ENCODE data around the gene ZIC2. TPM values are rescaled to one million over a fixed set of nuclear protein-coding genes. Genes with fewer than 3 reads are reported as not detected.
"Not testable (repeated sequence)": the region's sequence is repeated elsewhere in the genome, so short reads cannot be mapped to it uniquely, and the experiment has no call there.

Gene ZIC2
- total and polyA plus RNA-seq, 2 donors: 0.05 to 0.30 TPM

DNA sequence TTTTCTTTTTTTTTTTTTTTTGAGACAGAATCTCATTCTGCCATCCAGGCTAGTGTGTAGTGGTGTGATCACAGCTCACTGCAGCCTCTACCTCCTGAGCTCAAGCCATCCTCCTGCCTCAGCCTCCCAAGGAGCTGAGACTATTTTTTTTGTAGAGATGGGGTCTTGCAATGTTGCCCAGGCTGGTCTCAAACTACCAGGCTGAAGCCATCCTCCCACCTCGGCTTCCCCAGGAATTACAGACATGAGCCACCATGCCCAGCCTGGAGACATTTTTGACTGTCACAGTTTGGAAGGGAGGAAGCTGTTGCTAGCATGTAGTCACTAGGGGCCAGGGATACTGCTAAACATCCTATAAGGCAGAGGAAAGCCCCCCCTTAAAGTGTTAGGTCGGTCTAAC is 33.9 kb upstream of the ZIC2 start:
- H3K27me3 ChIP-seq (ENCODE audit: control insufficient read depth in 2 of 2, insufficient read depth in 1 of 2, low read length in 1 of 2): peaks cover 0 to 55% of the 10 kb centered on the region in 2 donors
- H3K4me1 ChIP-seq (ENCODE audit: control insufficient read depth in 2 of 2, insufficient read depth in 2 of 2, low read length in 2 of 2): no peaks in the 10 kb centered on the region
- H3K36me3 ChIP-seq (ENCODE audit: control insufficient read depth in 2 of 2, insufficient read depth in 2 of 2, low read length in 1 of 2): no peaks in the 10 kb centered on the region
- H3K9me3 ChIP-seq (ENCODE audit: control insufficient read depth in 2 of 2, insufficient read depth in 1 of 2, low read length in 1 of 2): no peaks in the 10 kb centered on the region
- DNase-seq (ENCODE audit: low read depth in 6 of 9, low spot score in 9 of 9): no peak
- WGBS: 91% methylated on average over 2 of the region's 2 CpGs
- no peak overlapping the region for H3K4me3 ChIP-seq (ENCODE audit: low read length in 2 of 2)
- no peak overlapping the region for H3K27ac ChIP-seq (ENCODE audit: low read depth in 1 of 2, low read length in 1 of 2)

DNA sequence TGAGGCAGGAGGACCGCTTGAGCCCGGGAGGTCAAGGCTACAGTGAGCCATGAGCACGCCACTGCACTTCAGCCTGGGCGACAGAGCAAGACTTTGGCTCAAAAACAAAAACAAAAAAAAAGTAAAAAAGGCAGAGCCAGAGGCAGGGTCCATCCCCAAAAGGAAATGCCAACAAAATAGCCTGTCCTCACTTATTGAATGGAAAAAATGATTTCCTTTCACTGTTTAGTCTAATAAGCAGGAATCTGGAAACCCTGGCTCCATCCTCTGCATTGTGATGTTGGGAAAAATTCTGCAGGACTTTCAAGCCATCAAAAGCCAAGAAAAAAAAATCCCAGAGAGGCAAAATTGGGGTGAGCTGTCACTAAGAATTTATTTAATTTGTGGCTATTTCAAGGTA is 33.2 kb upstream of the ZIC2 start:
- H3K27me3 ChIP-seq (ENCODE audit: control insufficient read depth in 2 of 2, insufficient read depth in 1 of 2, low read length in 1 of 2): peaks cover 0 to 62% of the 10 kb centered on the region in 2 donors
- no peak overlapping the region for H3K27ac ChIP-seq (ENCODE audit: low read depth in 1 of 2, low read length in 1 of 2)
- H3K36me3 ChIP-seq (ENCODE audit: control insufficient read depth in 2 of 2, insufficient read depth in 2 of 2, low read length in 1 of 2): no peaks in the 10 kb centered on the region
- H3K9me3 ChIP-seq (ENCODE audit: control insufficient read depth in 2 of 2, insufficient read depth in 1 of 2, low read length in 1 of 2): no peaks in the 10 kb centered on the region
- DNase-seq (ENCODE audit: low read depth in 6 of 9, low spot score in 9 of 9): no peak
- no peaks in the 10 kb centered on the region for H3K4me1 ChIP-seq (ENCODE audit: control insufficient read depth in 2 of 2, insufficient read depth in 2 of 2, low read length in 2 of 2)
- WGBS: 88% methylated on average over 4 of the region's 4 CpGs
- H3K4me3 ChIP-seq (ENCODE audit: low read length in 2 of 2): no peak overlapping the region

DNA sequence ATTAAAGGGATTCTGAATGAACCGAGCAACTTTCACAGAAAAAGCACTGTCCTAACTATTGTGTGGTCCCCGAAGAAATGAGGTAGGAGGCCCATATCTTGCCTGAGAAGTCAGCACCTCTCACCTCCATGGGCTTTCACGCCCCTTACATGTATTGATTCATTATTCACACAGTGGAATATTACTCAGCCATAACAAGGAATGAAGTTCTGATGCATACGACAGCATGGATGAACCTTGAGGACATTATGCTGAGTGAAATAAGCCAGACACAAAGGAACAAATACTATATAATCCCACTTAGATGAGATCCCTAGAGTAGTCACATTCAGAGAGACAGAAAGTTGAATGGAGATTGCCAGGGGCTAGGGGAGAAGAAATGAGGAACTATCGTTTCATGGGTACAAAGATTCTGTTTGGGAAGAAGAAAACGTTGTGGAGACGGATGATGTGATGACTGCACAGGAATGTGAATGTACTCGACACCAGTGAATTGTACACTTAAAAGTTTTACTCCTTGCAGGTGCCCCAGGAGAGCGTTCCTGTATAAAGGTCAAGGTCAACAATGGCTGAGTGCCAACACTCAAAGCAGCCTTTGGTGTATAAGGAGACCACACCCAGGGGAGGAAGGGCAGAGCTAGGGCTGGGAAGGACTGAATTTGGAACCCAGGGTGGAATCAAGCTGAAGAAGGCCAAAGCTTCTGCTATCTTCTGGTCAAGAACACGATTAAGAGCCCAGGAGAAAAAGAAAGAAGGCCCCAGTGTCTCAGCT is 32.5 kb upstream of the ZIC2 start:
- Histone ChIP-seq H3K4me3 (ENCODE audit: low read length in 2 of 2) (no peak overlapping the region), H3K4me1 (ENCODE audit: control insufficient read depth in 2 of 2, insufficient read depth in 2 of 2, low read length in 2 of 2) (no peaks in the 10 kb centered on the region), H3K9me3 (ENCODE audit: control insufficient read depth in 2 of 2, insufficient read depth in 1 of 2, low read length in 1 of 2) (no peaks in the 10 kb centered on the region), H3K36me3 (ENCODE audit: control insufficient read depth in 2 of 2, insufficient read depth in 2 of 2, low read length in 1 of 2) (no peaks in the 10 kb centered on the region), H3K27me3 (ENCODE audit: control insufficient read depth in 2 of 2, insufficient read depth in 1 of 2, low read length in 1 of 2) (peaks cover 6 to 69% of the 10 kb centered on the region in 2 donors), H3K27ac (ENCODE audit: low read depth in 1 of 2, low read length in 1 of 2) (no peak overlapping the region)
- no peak for DNase-seq (ENCODE audit: low read depth in 6 of 9, low spot score in 9 of 9)
- 86% methylated on average over 10 of the region's 10 CpGs for WGBS

DNA sequence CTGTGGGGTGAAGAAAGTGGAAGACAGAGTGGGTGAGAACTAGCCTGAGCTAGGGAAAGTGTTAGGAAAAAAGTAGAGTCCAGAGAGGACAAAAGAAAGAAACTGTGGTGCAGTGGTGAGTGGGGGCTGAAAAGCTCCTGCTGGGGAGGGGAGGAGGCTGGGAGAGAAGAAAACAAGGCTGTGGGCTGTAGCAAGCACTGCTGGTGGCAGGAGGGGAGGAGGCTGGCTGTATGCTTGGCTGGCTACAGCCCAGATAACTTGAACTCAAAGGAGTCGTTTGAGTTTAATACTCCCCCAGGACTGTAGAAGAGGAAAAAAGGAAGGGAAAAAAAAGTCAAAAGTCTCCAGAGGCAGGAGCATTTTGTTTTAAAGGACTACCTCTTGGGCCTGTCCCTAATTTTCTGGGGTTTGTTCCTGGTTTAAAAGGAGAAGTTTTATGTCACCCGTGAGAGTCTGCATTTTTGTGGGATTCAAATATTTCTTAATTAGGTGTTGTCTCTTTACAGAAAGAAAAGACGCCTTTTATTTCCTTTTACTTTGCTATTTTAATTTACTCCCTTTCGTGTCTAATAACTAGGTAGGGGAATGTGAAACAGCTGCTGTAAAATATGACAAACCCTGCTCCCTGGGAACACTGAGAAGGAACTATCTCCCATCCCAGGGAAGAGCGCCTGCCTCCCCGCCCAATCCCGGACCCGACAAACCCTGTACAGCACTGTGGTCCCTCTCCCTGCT is 31.7 kb upstream of the ZIC2 start:
- DNase-seq (ENCODE audit: low read depth in 6 of 9, low spot score in 9 of 9): no peak
- no peak overlapping the region for H3K4me3 ChIP-seq (ENCODE audit: low read length in 2 of 2)
- H3K27ac ChIP-seq (ENCODE audit: low read depth in 1 of 2, low read length in 1 of 2): no peak overlapping the region
- no peaks in the 10 kb centered on the region for H3K9me3 ChIP-seq (ENCODE audit: control insufficient read depth in 2 of 2, insufficient read depth in 1 of 2, low read length in 1 of 2)
- H3K4me1 ChIP-seq (ENCODE audit: control insufficient read depth in 2 of 2, insufficient read depth in 2 of 2, low read length in 2 of 2): no peaks in the 10 kb centered on the region
- 67% methylated on average over 8 of the region's 8 CpGs for WGBS
- H3K36me3 ChIP-seq (ENCODE audit: control insufficient read depth in 2 of 2, insufficient read depth in 2 of 2, low read length in 1 of 2): no peaks in the 10 kb centered on the region
- H3K27me3 ChIP-seq (ENCODE audit: control insufficient read depth in 2 of 2, insufficient read depth in 1 of 2, low read length in 1 of 2): peaks cover 12 to 73% of the 10 kb centered on the region in 2 donors

DNA sequence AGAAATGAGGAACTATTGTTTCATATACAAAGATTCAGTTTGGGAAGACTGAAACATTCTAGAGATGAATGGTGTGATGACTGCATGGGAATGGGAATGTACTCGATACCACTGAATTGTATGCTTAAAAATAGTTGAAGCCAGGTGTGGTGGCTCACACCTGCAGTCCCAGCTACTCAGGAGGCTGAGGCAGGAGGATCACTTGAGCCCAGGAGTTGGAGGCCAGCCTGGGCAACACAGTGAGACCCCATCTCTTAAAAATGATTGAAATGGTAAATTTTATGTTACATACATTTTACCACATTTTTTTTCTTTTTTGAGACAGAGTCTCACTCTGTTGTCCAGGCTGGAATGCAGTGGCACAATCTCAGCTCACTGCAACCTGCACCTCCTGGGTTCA is 29.9 kb upstream of the ZIC2 start:
- not testable (repeated sequence) for H3K4me1 ChIP-seq (ENCODE audit: control insufficient read depth in 2 of 2, insufficient read depth in 2 of 2, low read length in 2 of 2); H3K4me3 ChIP-seq (ENCODE audit: low read length in 2 of 2); H3K27ac ChIP-seq (ENCODE audit: low read depth in 1 of 2, low read length in 1 of 2); H3K9me3 ChIP-seq (ENCODE audit: control insufficient read depth in 2 of 2, insufficient read depth in 1 of 2, low read length in 1 of 2); DNase-seq (ENCODE audit: low read depth in 6 of 9, low spot score in 9 of 9); H3K36me3 ChIP-seq (ENCODE audit: control insufficient read depth in 2 of 2, insufficient read depth in 2 of 2, low read length in 1 of 2)
- peaks cover 30 to 86% of the 10 kb centered on the region in 2 donors for H3K27me3 ChIP-seq (ENCODE audit: control insufficient read depth in 2 of 2, insufficient read depth in 1 of 2, low read length in 1 of 2)
- WGBS: 96% methylated on average over 1 of the region's 1 CpG

DNA sequence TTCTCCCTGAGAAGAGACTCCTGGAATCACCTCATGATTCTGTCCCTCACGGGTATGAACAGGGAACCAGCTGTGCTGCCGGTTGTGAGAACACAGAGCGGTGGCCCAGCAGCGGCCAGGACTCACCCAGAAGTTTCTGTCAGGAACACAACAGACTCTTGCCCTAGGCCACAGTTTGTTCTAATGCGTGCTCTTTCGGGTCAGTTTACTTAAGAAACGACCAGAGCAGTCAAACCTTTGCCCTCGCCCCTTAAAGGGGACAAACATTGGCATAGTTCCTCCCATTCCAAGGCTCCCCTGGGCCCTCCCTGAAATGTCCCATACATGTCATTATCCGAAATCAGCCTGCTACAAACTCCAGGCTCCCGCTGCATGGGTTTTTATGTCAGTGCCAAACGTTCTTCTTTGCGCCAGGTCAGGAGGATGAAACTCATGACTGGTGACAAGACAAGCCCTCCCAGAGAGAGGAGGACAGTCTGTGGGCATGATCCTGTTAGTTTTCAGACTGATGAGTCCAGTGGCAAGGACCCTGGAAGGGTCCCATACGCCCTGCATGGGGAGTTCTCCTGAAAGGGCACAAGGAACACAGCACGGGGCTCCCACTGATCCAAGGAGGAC is 28.3 kb upstream of the ZIC2 start:
- Histone ChIP-seq H3K9me3 (ENCODE audit: control insufficient read depth in 2 of 2, insufficient read depth in 1 of 2, low read length in 1 of 2) (peaks cover 0 to 6% of the 10 kb centered on the region in 2 donors), H3K27me3 (ENCODE audit: control insufficient read depth in 2 of 2, insufficient read depth in 1 of 2, low read length in 1 of 2) (peaks cover 46 to 91% of the 10 kb centered on the region in 2 donors), H3K4me3 (ENCODE audit: low read length in 2 of 2) (no peak overlapping the region), H3K36me3 (ENCODE audit: control insufficient read depth in 2 of 2, insufficient read depth in 2 of 2, low read length in 1 of 2) (no peaks in the 10 kb centered on the region), H3K27ac (ENCODE audit: low read depth in 1 of 2, low read length in 1 of 2) (no peak overlapping the region), H3K4me1 (ENCODE audit: control insufficient read depth in 2 of 2, insufficient read depth in 2 of 2, low read length in 2 of 2) (peaks cover 0 to 4% of the 10 kb centered on the region in 2 donors)
- WGBS: 84% methylated on average over 14 of the region's 14 CpGs
- DNase-seq (ENCODE audit: low read depth in 6 of 9, low spot score in 9 of 9): no peak

DNA sequence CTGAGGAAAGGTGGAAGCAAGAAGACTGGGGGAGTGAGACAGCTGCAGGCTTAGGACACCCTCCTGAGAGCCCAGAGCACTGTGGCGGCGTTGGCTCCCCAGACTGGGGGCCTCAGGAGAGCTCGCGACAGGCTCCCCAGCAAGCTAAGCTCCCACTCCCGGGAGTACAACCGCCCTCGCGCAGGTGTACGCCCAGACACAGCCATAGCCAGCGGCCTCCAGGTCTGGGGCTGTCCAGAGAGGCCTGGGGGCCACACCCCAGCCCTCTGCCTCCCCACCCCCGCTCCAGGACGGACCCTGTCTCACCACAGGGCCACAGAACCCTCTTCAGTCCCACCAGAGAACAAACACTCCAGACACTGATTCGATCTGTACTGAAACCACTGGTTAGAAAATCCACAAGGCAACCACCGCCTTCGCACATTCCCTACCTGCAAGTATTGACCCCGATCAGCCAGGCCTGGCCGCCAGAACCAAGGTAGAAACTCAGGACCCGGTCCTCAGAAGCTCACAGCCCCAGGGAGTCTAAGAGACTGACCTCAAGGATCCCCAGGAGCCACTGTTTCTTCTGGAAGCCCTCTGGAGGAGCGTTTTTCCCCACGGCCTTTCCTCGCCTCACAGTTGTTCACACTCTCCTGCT is 26.4 kb upstream of the ZIC2 start:
- peaks cover 3 to 4% of the 10 kb centered on the region in 2 donors for H3K4me1 ChIP-seq (ENCODE audit: control insufficient read depth in 2 of 2, insufficient read depth in 2 of 2, low read length in 2 of 2)
- peaks cover 64 to 99% of the 10 kb centered on the region in 2 donors for H3K27me3 ChIP-seq (ENCODE audit: control insufficient read depth in 2 of 2, insufficient read depth in 1 of 2, low read length in 1 of 2)
- H3K9me3 ChIP-seq (ENCODE audit: control insufficient read depth in 2 of 2, insufficient read depth in 1 of 2, low read length in 1 of 2): peaks cover 0 to 11% of the 10 kb centered on the region in 2 donors
- DNase-seq (ENCODE audit: low read depth in 6 of 9, low spot score in 9 of 9): no peak
- H3K4me3 ChIP-seq (ENCODE audit: low read length in 2 of 2): no peak overlapping the region
- H3K27ac ChIP-seq (ENCODE audit: low read depth in 1 of 2, low read length in 1 of 2): no peak overlapping the region
- H3K36me3 ChIP-seq (ENCODE audit: control insufficient read depth in 2 of 2, insufficient read depth in 2 of 2, low read length in 1 of 2): no peaks in the 10 kb centered on the region
- WGBS: 54% methylated on average over 21 of the region's 21 CpGs

DNA sequence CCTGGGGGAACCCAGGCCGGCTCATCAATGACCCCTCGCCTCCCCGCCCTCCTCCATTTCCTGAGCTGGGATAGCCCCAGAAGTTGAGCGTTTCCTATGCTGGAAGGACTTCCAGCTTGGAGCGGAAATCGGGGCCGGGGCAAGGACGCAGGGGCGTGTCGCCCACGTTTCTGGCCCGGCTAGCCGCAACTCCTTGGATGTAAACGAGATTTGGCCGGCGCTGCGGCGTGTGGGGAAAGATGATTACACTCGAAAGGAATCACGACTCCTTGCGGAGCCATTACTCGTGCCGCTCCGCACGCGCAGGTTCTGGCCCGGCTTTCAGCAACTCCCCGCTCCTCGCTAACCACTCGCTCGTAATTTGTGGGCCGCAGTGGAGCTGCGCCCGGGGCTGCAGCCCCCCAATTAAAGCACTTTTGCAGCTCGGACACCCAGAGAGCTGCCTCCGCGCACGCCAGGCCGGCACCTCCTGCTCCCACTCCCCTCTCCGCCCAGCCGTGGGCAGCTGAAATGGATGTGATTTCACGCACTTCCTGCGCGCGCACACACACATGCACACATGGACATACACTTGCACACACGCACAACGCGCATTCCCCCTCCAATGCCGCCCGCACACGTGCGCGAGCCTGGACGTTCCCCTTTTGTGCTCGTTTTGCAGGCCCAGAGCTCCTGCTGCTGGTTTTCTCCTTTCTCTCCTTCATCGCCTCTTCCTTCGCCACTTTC is 25.7 kb upstream of the ZIC2 start:
- Histone ChIP-seq H3K4me1 (ENCODE audit: control insufficient read depth in 2 of 2, insufficient read depth in 2 of 2, low read length in 2 of 2) (peaks cover 3 to 4% of the 10 kb centered on the region in 2 donors), H3K27me3 (ENCODE audit: control insufficient read depth in 2 of 2, insufficient read depth in 1 of 2, low read length in 1 of 2) (peaks cover 69 to 97% of the 10 kb centered on the region in 2 donors), H3K9me3 (ENCODE audit: control insufficient read depth in 2 of 2, insufficient read depth in 1 of 2, low read length in 1 of 2) (peaks cover 0 to 15% of the 10 kb centered on the region in 2 donors), H3K36me3 (ENCODE audit: control insufficient read depth in 2 of 2, insufficient read depth in 2 of 2, low read length in 1 of 2) (no peaks in the 10 kb centered on the region), H3K4me3 (ENCODE audit: low read length in 2 of 2) (no peak overlapping the region), H3K27ac (ENCODE audit: low read depth in 1 of 2, low read length in 1 of 2) (no peak overlapping the region)
- WGBS: 4% methylated on average over 57 of the region's 57 CpGs
- no peak for DNase-seq (ENCODE audit: low read depth in 6 of 9, low spot score in 9 of 9)
